OCI-LY3 (cell line): Measurements from ENCODE around the gene B3GALT5.

Experiments used
- CTCF ChIP-seq: fragments of 200-600, 300-600 bp; sonication (generic); IDR thresholded peaks from 2 replicates; pipeline ENCODE4 v1.5.1; 2014; ENCODE audit warnings: antibody characterized with exemption, low read length, low read depth
- EZH2phosphoT487 ChIP-seq: fragments of 200-600 bp; shearing (Covaris generic); IDR thresholded peaks from 2 replicates; pipeline ENCODE4 v1.6.1; 2018; ENCODE audit warnings: antibody characterized with exemption, mixed run types, low read depth

DNA sequence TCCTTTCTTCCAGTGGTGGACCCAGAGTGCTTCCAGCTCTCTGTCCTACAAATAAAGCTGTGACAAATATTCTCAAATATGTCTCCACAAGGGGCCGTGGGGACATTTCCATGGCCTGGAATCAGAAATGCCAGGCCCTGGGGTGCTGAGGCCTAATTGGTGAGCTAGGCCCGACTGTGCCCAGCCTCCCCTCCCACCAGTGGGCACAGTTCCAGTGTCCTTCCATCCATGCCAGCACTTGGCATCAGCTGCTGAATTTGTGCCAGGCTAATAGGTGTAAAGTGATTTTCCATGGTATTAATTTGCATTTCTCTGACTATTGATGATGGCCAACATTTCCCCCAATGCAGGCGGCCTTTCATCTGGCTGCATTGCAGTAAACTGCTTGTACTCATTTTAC is 48.5 kb upstream of the B3GALT5 start:
- TF ChIP-seq CTCF (no peak), EZH2phosphoT487 (no peak)
